ENCODE measurements around the gene PARM1.

- TF ChIP-seq, protein P1, sequence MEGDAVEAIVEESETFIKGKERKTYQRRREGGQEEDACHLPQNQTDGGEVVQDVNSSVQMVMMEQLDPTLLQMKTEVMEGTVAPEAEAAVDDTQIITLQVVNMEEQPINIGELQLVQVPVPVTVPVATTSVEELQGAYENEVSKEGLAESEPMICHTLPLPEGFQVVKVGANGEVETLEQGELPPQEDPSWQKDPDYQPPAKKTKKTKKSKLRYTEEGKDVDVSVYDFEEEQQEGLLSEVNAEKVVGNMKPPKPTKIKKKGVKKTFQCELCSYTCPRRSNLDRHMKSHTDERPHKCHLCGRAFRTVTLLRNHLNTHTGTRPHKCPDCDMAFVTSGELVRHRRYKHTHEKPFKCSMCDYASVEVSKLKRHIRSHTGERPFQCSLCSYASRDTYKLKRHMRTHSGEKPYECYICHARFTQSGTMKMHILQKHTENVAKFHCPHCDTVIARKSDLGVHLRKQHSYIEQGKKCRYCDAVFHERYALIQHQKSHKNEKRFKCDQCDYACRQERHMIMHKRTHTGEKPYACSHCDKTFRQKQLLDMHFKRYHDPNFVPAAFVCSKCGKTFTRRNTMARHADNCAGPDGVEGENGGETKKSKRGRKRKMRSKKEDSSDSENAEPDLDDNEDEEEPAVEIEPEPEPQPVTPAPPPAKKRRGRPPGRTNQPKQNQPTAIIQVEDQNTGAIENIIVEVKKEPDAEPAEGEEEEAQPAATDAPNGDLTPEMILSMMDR (conservative IDR thresholded peaks at IDR 0.05 in 1 of 2, IDR thresholded peaks at IDR 0.05 in 1 of 2; ENCODE audit: low read depth in 1 of 2, low read length in 2 of 2) = no peak
- TF ChIP-seq EZH2 (IDR thresholded peaks at IDR 0.05; ENCODE audit: low read length, missing control alignments) = no peak
These were observed 83.6 kb downstream of the PARM1 start for GRCh38 chr4:75016472-75016871.
